K562 (cell line): ENCODE results near the gene SRRT. TPM values are rescaled to one million over a fixed set of nuclear protein-coding genes. Genes with fewer than 3 reads are reported as not detected.

ENCODE experiments used
- CBFA2T2 ChIP-seq: fragments of 450-650 bp; conservative IDR thresholded peaks from 2 replicates; pipeline ENCODE4 v1.6.1; 2017; ENCODE audit warnings: mild to moderate bottlenecking
- CCAR2 ChIP-seq: fragments of 200-400 bp; formaldehyde crosslinking; IDR thresholded peaks from 2 replicates; pipeline ENCODE4 v1.6.1; 2017; ENCODE audit warnings: mild to moderate bottlenecking, low read depth, low read length
- CREBBP ChIP-seq: IDR thresholded peaks from one replicate; pipeline ENCODE4 v1.6.1; 2012; ENCODE audit warnings: low read depth, mild to moderate bottlenecking, control low read depth, inconsistent platforms, low read length
- CTBP1 ChIP-seq: fragments of 450-650 bp; IDR thresholded peaks from 2 replicates; pipeline ENCODE4 v1.6.1; 2016; ENCODE audit warnings: borderline replicate concordance
- CTCF ChIP-seq, 3 experiments: IDR thresholded peaks in 2 of 3; conservative IDR thresholded peaks in 1 of 3; 2 replicates each; pipeline ENCODE4 v1.5.1; 2011 to 2012; ENCODE audit warnings: low read length in 3 of 3, mild to moderate bottlenecking in 3 of 3, control low read depth in 2 of 3, improper control_type of control experiment in 1 of 3, inconsistent platforms in 1 of 3, low read depth in 1 of 3, mixed read lengths in 1 of 3, moderate library complexity in 1 of 3; ENCODE audit not compliant: insufficient read depth in 2 of 3
- EHMT2 ChIP-seq: fragments of 450-650 bp; IDR thresholded peaks from 2 replicates; pipeline ENCODE4 v1.6.1; 2018; ENCODE audit warnings: antibody characterized with exemption
- FOXJ2 ChIP-seq: fragments of 200-800 bp; sonication (Bioruptor generic); IDR thresholded peaks from 2 replicates; pipeline ENCODE4 v1.6.1; 2016; ENCODE audit warnings: missing genetic modification characterization, missing compliant biosample characterization
- HDAC2 ChIP-seq: fragments of 450-650 bp; IDR thresholded peaks from 2 replicates; pipeline ENCODE4 v1.6.1; 2016; ENCODE audit warnings: mild to moderate bottlenecking
- LARP7 ChIP-seq: fragments of 450-650 bp; IDR thresholded peaks from 2 replicates; pipeline ENCODE4 v1.6.1; 2016
- MCM3 ChIP-seq: fragments of 450-650 bp; IDR thresholded peaks from 2 replicates; pipeline ENCODE4 v1.6.1; 2016
- PHB2 ChIP-seq: fragments of 450-650 bp; IDR thresholded peaks from 2 replicates; pipeline ENCODE4 v1.6.1; 2017; ENCODE audit warnings: low read depth
- POLR3A ChIP-seq: IDR thresholded peaks from 2 replicates; pipeline ENCODE4 v1.6.1; 2011; ENCODE audit warnings: borderline replicate concordance, mild to moderate bottlenecking, moderate library complexity; ENCODE audit not compliant: insufficient read length, insufficient read depth; ENCODE audit errors: extremely low read depth
- PURB ChIP-seq: sonication (generic); formaldehyde crosslinking; IDR thresholded peaks from 2 replicates; pipeline ENCODE4 v1.9.0; 2021; ENCODE audit warnings: low read depth, mild to moderate bottlenecking, missing genetic modification reagents
- SETDB1 ChIP-seq: IDR thresholded peaks from one replicate; pipeline ENCODE4 v1.6.1; 2012; ENCODE audit warnings: low read length, control low read depth, inconsistent platforms
- SRSF9 ChIP-seq: fragments of 200-400 bp; formaldehyde crosslinking; IDR thresholded peaks from 2 replicates; pipeline ENCODE4 v1.6.1; 2017; ENCODE audit warnings: low read depth, low read length, borderline replicate concordance
- THRB ChIP-seq: fragments of 450-650 bp; formaldehyde crosslinking; conservative IDR thresholded peaks from 2 replicates; pipeline ENCODE4 v1.4.0; 2022; ENCODE audit warnings: mild to moderate bottlenecking, missing genetic modification characterization
- TSC22D4 ChIP-seq: fragments of 450-650 bp; IDR thresholded peaks from 2 replicates; pipeline ENCODE4 v1.6.1; 2016; ENCODE audit warnings: missing genetic modification characterization, missing biosample characterization, control low read depth
- ZKSCAN1 ChIP-seq: fragments of 150-350 bp; IDR thresholded peaks from 2 replicates; pipeline ENCODE4 v1.6.1; 2016; ENCODE audit warnings: low read depth, low read length
- ZNF146 ChIP-seq: IDR thresholded peaks from one replicate; pipeline ENCODE4 v1.6.1; 2018; ENCODE audit warnings: missing compliant biosample characterization; ENCODE audit not compliant: unreplicated experiment
- ZNF23 ChIP-seq: fragments of 250-450 bp; sonication (Bioruptor Pico); IDR thresholded peaks from 2 replicates; pipeline ENCODE4 v1.4.0; 2020; ENCODE audit warnings: mild to moderate bottlenecking
- ZNF232 ChIP-seq: sonication (generic); formaldehyde crosslinking; IDR thresholded peaks from 2 replicates; pipeline ENCODE4 v1.8.0; 2022; ENCODE audit warnings: mild to moderate bottlenecking, missing genetic modification reagents
- ZNF41 ChIP-seq: fragments of 250-450 bp; sonication (Bioruptor Pico); conservative IDR thresholded peaks from 2 replicates; pipeline ENCODE4 v1.4.0; 2020; ENCODE audit warnings: mild to moderate bottlenecking
- ZNF699 ChIP-seq: fragments of 250-450 bp; sonication (Bioruptor Pico); IDR thresholded peaks from 2 replicates; pipeline ENCODE4 v1.8.0; 2021; ENCODE audit warnings: mild to moderate bottlenecking, moderate library complexity; ENCODE audit not compliant: insufficient replicate concordance
- polyA plus RNA-seq, 8 experiments: library from polyadenylated mRNA; depleted of rRNA in 4 of 8; stranded (reverse) in 5 of 8; unstranded in 3 of 8; fragments of >200 nt; fragmentation: Nextera tagmentation in 2 of 8; fragmentation: Illumina TruSeq in 1 of 8; extraction: Ambion mirVana in 2 of 8; extraction: Trizol in 1 of 8; gene quantifications; 2 replicates each; pipeline versions ENCODE4 v1.2.1 to v1.2.3, GENCODE V29; 2011 to 2014; ENCODE audit warnings: inconsistent platforms in 1 of 8, missing spikeins in 1 of 8
- total RNA-seq, 7 experiments: library from RNA; depleted of rRNA in 6 of 7; stranded (reverse); fragments of >200 nt in 6 of 7; fragmentation: Illumina TruSeq in 2 of 7; extraction: Trizol in 2 of 7; gene quantifications; 2 replicates each; pipeline versions ENCODE4 v1.2.1 to v1.2.3, GENCODE V29; 2011 to 2021; ENCODE audit warnings: low replicate concordance in 1 of 7
- TF ChIP-seq, protein P1 (sequence below): sonication (generic); formaldehyde crosslinking; IDR thresholded peaks from 2 replicates; pipeline ENCODE4 v1.8.1; 2022; ENCODE audit warnings: missing genetic modification reagents
- TF ChIP-seq, protein P2 (sequence below): fragments of 250-450 bp; sonication (Bioruptor Pico); IDR thresholded peaks from 2 replicates; pipeline ENCODE4 v1.5.0; 2021; ENCODE audit warnings: mild to moderate bottlenecking, borderline replicate concordance

SRRT gene
- total and polyA plus RNA-seq, 9 of the 15 experiments (the other 6 are each of a cell fraction or from before 2014, with no cell fraction given): 10.3 to 263 (median 84.4) TPM

GRCh38 chr7:100867776-100868485 lies 7.0 kb upstream of the SRRT start (continued):
- TF ChIP-seq TSC22D4 (tag) (no peak), MCM3 (no peak), ZNF699 (CRISPR knock-in tag) (no peak), CTCF (IDR thresholded peaks at IDR 0.05 in 2 of 3, conservative IDR thresholded peaks at IDR 0.05 in 1 of 3; ENCODE audit: insufficient read depth in 2 of 3, low read depth in 1 of 3, low read length in 3 of 3) (no peak), POLR3A (no peak), LARP7 (no peak), ZNF146 (CRISPR knock-in tag) (no peak), ZNF41 (CRISPR knock-in tag) (no peak), ZNF23 (CRISPR knock-in tag) (no peak), SETDB1 (no peak), EHMT2 (no peak), CTBP1 (peak; percentile 11; the same call in 1 of the 2 replicates), CREBBP (no peak), PHB2 (no peak), ZKSCAN1 (no peak), CBFA2T2 (no peak), ZNF232 (CRISPR knock-in tag) (no peak), HDAC2 (no peak), SRSF9 (no peak), CCAR2 (no peak), FOXJ2 (tag) (no peak), PURB (CRISPR knock-in tag) (no peak), THRB (CRISPR knock-in tag) (no peak)
- TF ChIP-seq, protein P1, sequence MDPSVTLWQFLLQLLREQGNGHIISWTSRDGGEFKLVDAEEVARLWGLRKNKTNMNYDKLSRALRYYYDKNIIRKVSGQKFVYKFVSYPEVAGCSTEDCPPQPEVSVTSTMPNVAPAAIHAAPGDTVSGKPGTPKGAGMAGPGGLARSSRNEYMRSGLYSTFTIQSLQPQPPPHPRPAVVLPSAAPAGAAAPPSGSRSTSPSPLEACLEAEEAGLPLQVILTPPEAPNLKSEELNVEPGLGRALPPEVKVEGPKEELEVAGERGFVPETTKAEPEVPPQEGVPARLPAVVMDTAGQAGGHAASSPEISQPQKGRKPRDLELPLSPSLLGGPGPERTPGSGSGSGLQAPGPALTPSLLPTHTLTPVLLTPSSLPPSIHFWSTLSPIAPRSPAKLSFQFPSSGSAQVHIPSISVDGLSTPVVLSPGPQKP: no peak
- TF ChIP-seq, protein P2, sequence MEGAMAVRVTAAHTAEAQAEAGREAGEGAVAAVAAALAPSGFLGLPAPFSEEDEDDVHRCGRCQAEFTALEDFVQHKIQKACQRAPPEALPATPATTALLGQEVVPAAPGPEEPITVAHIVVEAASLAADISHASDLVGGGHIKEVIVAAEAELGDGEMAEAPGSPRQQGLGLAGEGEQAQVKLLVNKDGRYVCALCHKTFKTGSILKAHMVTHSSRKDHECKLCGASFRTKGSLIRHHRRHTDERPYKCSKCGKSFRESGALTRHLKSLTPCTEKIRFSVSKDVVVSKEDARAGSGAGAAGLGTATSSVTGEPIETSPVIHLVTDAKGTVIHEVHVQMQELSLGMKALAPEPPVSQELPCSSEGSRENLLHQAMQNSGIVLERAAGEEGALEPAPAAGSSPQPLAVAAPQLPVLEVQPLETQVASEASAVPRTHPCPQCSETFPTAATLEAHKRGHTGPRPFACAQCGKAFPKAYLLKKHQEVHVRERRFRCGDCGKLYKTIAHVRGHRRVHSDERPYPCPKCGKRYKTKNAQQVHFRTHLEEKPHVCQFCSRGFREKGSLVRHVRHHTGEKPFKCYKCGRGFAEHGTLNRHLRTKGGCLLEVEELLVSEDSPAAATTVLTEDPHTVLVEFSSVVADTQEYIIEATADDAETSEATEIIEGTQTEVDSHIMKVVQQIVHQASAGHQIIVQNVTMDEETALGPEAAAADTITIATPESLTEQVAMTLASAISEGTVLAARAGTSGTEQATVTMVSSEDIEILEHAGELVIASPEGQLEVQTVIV (CRISPR knock-in tag): no peak
